PFSK-1 (cell line): ENCODE measurements around the gene CCDC51.

Experiments used
- FOXP2 ChIP-seq: optimal IDR thresholded peaks from 2 replicates; pipeline ENCODE3; 2011; ENCODE audit warnings: borderline replicate concordance, control low read depth, inconsistent platforms; ENCODE audit not compliant: insufficient read depth; ENCODE audit errors: extremely low read length, extremely low read depth
- POLR2AphosphoS5 ChIP-seq: IDR thresholded peaks from 2 replicates; pipeline ENCODE4 v1.6.1; 2012; ENCODE audit warnings: low read depth, mild to moderate bottlenecking, control low read depth, low read length, moderate library complexity
- SIN3A ChIP-seq: IDR thresholded peaks from 2 replicates; pipeline ENCODE4 v1.6.1; 2012; ENCODE audit warnings: mild to moderate bottlenecking, low read length, moderate library complexity, borderline replicate concordance; ENCODE audit not compliant: insufficient read depth
- TAF1 ChIP-seq: IDR thresholded peaks from 2 replicates; pipeline ENCODE4 v1.6.1; 2012; ENCODE audit warnings: low read length, control low read depth, borderline replicate concordance; ENCODE audit not compliant: insufficient read depth
- TF ChIP-seq, protein P1 (sequence below), 2 experiments: IDR thresholded peaks; 2 replicates each; pipeline versions ENCODE4 v1.6.1 to v1.8.0; 2011 to 2012; ENCODE audit warnings: low read depth in 2 of 2, low read length in 2 of 2, control low read depth in 1 of 2, inconsistent platforms in 1 of 2, mild to moderate bottlenecking in 1 of 2, moderate library complexity in 1 of 2; ENCODE audit not compliant: insufficient read depth in 1 of 2

The CCDC51 gene

DNA sequence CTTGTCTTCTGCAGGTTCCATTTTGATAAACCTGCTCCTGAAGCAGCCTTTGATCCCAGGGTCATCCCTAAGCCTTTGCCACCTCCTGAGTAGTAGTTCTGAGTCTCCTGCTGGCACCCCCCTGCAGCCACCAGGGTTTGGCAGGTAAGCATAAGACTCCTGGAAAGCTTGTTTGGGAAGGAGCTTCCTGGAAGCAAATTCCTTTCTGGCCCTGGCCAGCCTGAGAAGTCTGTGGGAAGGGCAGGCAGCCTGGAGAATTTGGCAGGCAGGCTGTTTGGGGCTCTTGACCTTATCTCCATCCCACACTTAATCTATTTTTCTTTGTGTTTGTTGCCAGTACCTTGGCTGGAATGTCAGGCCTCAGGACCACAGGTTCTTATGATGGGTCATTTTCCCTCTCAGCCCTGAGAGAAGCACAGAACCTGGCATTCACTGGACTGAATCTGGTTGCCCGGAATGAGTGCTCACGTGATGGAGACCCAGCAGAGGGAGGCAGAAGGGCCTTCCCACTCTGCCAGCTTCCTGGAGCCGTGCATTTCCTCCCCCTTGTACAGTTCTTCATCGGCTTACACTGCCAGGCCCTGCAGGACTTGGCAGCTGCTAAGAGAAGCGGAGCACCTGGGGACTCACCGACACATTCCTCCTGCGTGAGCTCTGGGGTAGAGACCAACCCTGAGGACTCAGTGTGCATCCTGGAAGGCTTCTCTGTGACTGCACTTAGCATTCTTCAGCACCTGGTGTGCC is 20.0 kb upstream of the CCDC51 start:
- no peak for TF ChIP-seq TAF1
- TF ChIP-seq, protein P1, sequence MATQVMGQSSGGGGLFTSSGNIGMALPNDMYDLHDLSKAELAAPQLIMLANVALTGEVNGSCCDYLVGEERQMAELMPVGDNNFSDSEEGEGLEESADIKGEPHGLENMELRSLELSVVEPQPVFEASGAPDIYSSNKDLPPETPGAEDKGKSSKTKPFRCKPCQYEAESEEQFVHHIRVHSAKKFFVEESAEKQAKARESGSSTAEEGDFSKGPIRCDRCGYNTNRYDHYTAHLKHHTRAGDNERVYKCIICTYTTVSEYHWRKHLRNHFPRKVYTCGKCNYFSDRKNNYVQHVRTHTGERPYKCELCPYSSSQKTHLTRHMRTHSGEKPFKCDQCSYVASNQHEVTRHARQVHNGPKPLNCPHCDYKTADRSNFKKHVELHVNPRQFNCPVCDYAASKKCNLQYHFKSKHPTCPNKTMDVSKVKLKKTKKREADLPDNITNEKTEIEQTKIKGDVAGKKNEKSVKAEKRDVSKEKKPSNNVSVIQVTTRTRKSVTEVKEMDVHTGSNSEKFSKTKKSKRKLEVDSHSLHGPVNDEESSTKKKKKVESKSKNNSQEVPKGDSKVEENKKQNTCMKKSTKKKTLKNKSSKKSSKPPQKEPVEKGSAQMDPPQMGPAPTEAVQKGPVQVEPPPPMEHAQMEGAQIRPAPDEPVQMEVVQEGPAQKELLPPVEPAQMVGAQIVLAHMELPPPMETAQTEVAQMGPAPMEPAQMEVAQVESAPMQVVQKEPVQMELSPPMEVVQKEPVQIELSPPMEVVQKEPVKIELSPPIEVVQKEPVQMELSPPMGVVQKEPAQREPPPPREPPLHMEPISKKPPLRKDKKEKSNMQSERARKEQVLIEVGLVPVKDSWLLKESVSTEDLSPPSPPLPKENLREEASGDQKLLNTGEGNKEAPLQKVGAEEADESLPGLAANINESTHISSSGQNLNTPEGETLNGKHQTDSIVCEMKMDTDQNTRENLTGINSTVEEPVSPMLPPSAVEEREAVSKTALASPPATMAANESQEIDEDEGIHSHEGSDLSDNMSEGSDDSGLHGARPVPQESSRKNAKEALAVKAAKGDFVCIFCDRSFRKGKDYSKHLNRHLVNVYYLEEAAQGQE (IDR thresholded peaks at IDR 0.05; ENCODE audit: insufficient read depth in 1 of 2, low read depth in 2 of 2, low read length in 2 of 2) = no peak
- no peak for TF ChIP-seq SIN3A
- no peak for TF ChIP-seq POLR2AphosphoS5
- no peak for TF ChIP-seq FOXP2

DNA sequence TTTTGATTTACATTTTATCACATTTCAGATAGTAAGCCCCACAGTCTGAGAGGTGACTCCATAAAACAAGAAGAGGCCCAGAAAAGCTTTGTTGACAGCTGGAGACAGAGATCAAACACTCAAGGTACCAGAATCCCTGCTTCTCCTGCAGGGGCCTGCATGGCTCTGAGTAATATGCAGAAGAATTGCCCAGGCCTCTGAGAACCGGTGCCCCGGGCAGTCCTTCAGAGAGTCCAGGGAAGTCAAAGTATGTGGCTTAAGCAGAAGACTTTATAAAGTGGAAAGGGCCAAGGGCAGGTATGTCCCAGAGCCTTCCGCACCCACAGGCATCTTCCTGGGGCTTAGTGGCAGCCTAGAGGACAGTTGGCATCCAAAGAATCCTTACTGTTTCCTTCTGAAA is 19.4 kb upstream of the CCDC51 start:
- TF ChIP-seq, protein P1 (IDR thresholded peaks at IDR 0.05; ENCODE audit: insufficient read depth in 1 of 2, low read depth in 2 of 2, low read length in 2 of 2) = no peak
- TF ChIP-seq TAF1 (no peak), POLR2AphosphoS5 (no peak), SIN3A (no peak), FOXP2 (no peak)

DNA sequence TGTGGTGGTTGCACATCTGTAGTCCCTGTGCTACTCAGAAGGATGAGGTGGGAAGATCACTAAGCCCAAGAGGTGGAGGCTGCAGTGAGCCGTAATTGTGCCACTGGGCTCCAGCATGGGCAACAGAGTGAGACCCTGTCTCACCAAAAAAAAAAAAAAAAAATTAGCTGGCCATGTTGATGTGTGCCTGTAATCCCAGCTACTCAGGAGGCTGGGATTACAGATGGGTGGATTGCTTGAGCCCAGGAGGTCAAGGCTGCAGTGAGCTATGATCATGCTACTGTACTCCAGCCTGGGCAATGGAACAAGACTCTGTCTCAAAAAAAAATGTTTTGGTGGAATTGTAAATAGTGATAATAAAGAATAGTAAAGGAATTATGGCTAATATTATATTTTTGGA is 16.5 kb upstream of the CCDC51 start:
- TF ChIP-seq FOXP2 = no peak
- TF ChIP-seq POLR2AphosphoS5 = no peak
- TF ChIP-seq, protein P1 (IDR thresholded peaks at IDR 0.05; ENCODE audit: insufficient read depth in 1 of 2, low read depth in 2 of 2, low read length in 2 of 2) = no peak
- TF ChIP-seq TAF1 = no peak
- TF ChIP-seq SIN3A = no peak

DNA sequence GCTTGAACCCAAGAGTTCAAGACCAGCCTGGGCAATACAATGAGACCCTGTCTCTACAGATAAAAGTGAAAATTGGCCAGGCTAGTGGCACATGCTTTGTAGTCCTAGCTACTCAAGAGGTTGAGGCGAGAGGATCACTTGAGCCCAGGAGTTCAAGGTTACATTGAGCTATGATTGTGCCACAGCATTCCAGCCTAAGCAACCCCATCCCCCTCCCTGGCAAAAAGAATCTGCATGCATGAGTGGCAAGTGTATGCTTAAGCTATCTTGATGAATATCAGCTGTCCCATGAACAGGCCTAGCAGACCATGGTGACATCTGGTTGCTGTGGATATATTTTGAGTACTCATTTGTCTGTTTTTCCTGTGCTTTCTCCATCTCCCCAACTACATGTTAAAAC is 11.4 kb upstream of the CCDC51 start:
- TF ChIP-seq TAF1 = no peak
- TF ChIP-seq FOXP2 = no peak
- TF ChIP-seq, protein P1 (IDR thresholded peaks at IDR 0.05; ENCODE audit: insufficient read depth in 1 of 2, low read depth in 2 of 2, low read length in 2 of 2) = no peak
- TF ChIP-seq SIN3A = no peak
- TF ChIP-seq POLR2AphosphoS5 = no peak
